Hepatocyte (in vitro differentiated cells): ENCODE results near the gene ADGRB2. TPM values are rescaled to one million over a fixed set of nuclear protein-coding genes. Genes with fewer than 3 reads are reported as not detected.

Experiments used
- DNase-seq: peaks from one replicate; pipeline ENCODE4 v3.0.0-alpha.2; 2016; ENCODE audit warnings: low spot score
- H2AFZ ChIP-seq: fragments of 200-600 bp; sonication (generic); 2 replicates; pipeline ENCODE4 v1.6.0; 2016; ENCODE audit warnings: antibody characterized with exemption, mild to moderate bottlenecking
- H3K27ac ChIP-seq: fragments of 200-600 bp; sonication (generic); 2 replicates; pipeline ENCODE4 v1.5.1; 2016; ENCODE audit warnings: mild to moderate bottlenecking
- H3K27me3 ChIP-seq: fragments of 200-600 bp; sonication (generic); 2 replicates; pipeline ENCODE4 v1.6.1; 2016
- H3K36me3 ChIP-seq: fragments of 200-600 bp; sonication (generic); replicated peaks from 2 replicates; pipeline ENCODE4 v1.5.1; 2016; ENCODE audit warnings: low read depth; ENCODE audit not compliant: insufficient read depth
- H3K4me1 ChIP-seq: fragments of 200-600 bp; sonication (generic); 2 replicates; pipeline ENCODE4 v1.5.1; 2016; ENCODE audit warnings: mild to moderate bottlenecking, moderate library complexity; ENCODE audit not compliant: insufficient read depth
- H3K4me2 ChIP-seq: fragments of 200-600 bp; sonication (generic); 2 replicates; pipeline ENCODE4 v1.6.0; 2016
- H3K4me3 ChIP-seq: fragments of 200-600 bp; sonication (generic); 2 replicates; pipeline ENCODE4 v1.5.1; 2016; ENCODE audit warnings: mild to moderate bottlenecking
- H3K79me2 ChIP-seq: fragments of 200-600 bp; sonication (generic); 2 replicates; pipeline ENCODE4 v1.6.0; 2017; ENCODE audit warnings: mild to moderate bottlenecking
- H3K9me2 ChIP-seq: fragments of 200-600 bp; sonication (generic); replicated peaks from 2 replicates; pipeline ENCODE4 v1.6.0; 2017; ENCODE audit warnings: mild to moderate bottlenecking; ENCODE audit not compliant: insufficient read depth
- H3K9me3 ChIP-seq: fragments of 200-600 bp; sonication (generic); 2 replicates; pipeline ENCODE4 v1.5.1; 2016; ENCODE audit warnings: low read depth, mild to moderate bottlenecking
- H4K20me1 ChIP-seq: fragments of 200-600 bp; sonication (generic); 2 replicates; pipeline ENCODE4 v1.6.0; 2016; ENCODE audit warnings: mild to moderate bottlenecking; ENCODE audit not compliant: insufficient read depth, poor library complexity, severe bottlenecking
- CTCF ChIP-seq: fragments of 200-600 bp; sonication (generic); IDR thresholded peaks from 2 replicates; pipeline ENCODE4 v1.5.1; 2016; ENCODE audit warnings: antibody characterized with exemption, mild to moderate bottlenecking; ENCODE audit not compliant: poor library complexity
- EZH2 ChIP-seq: fragments of 200-600 bp; sonication (generic); IDR thresholded peaks from 2 replicates; pipeline ENCODE4 v1.6.1; 2016; ENCODE audit warnings: antibody characterized with exemption, mild to moderate bottlenecking, borderline replicate concordance
- EZH2phosphoT487 ChIP-seq: fragments of 200-600 bp; sonication (generic); IDR thresholded peaks from one replicate; pipeline ENCODE4 v1.6.1; 2018; ENCODE audit warnings: antibody characterized with exemption, mild to moderate bottlenecking, low read depth, moderate library complexity; ENCODE audit not compliant: unreplicated experiment, severe bottlenecking
- WGBS: methylation state at CpG from one replicate; pipeline ENCODE4 v1.1.6; 2016; ENCODE audit warnings: low lambda C conversion rate; ENCODE audit errors: missing lambda C conversion rate; 5-methylcytosine and 5-hydroxymethylcytosine counted together
- polyA plus RNA-seq: library from polyadenylated mRNA; unstranded; fragments of >200 nt; fragmentation: Nextera tagmentation; extraction: Ambion mirVana; gene quantifications from 2 replicates; pipeline ENCODE4 v1.2.1, GENCODE V29; 2016
- total RNA-seq: library from RNA; depleted of rRNA; stranded (reverse); fragments of >200 nt; gene quantifications from 2 replicates; pipeline ENCODE4 v1.2.3, GENCODE V29; 2014

Gene ADGRB2
- total and polyA plus RNA-seq, 2 experiments from 2014 or later, result 7.7 to 10.5 TPM

DNA sequence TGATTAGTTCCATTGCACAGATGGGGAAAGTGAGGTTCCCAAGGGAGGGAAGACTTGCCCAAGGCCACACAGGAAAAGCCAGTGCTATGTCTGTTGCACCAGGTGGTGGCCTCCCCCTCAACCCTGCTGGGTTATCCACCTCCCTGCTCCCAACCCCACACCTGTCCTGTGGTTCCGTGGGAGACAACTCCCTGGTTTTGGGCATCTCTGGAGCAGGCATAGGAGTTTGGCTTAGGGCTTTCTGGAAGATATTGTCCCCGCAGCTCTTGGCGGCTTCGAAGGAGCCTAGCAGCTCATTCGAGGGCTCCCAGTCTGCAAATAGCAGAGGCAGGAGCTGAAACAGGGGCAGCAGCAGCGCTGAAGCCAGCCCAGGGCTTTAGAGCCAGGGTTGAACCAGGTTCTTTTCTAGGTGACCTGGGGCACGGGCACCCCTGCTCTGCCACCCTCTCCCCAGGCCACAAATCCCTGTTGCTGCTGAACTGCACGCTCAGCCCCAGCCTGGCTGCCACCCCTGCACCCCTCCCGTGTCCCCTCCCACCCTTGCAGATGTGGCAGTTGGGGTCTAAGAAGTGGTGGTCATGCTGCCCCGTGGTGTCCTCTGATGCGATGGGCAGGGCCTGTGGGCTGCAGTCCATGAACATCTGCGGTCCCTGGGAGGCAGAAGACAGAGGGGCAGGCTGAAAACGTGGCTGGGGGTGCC, 29.6 kb upstream of the ADGRB2 start:
- Histone ChIP-seq H3K4me2 (no peak overlapping the region), H3K36me3 (no peaks in the 10 kb centered on the region), H3K9me3 (no peaks in the 10 kb centered on the region), H3K27ac (no peak overlapping the region), H3K9me2 (no peaks in the 10 kb centered on the region), H3K4me3 (no peak overlapping the region), H4K20me1 (no peaks in the 10 kb centered on the region), H3K27me3 (no peaks in the 10 kb centered on the region), H3K79me2 (no peaks in the 10 kb centered on the region), H3K4me1 (peaks cover 4% of the 10 kb centered on the region), H2AFZ (no peak overlapping the region)
- 85% methylated on average over 13 of the region's 13 CpGs for WGBS
- DNase-seq, result no peak
- TF ChIP-seq EZH2 (no peak), EZH2phosphoT487 (no peak), CTCF (no peak)

- DNase-seq, result no peak
- Histone ChIP-seq H3K9me3 (no peaks in the 10 kb centered on the region), H3K27me3 (no peaks in the 10 kb centered on the region), H3K4me3 (no peak overlapping the region), H3K36me3 (no peaks in the 10 kb centered on the region), H3K4me2 (no peak overlapping the region), H3K79me2 (no peaks in the 10 kb centered on the region), H4K20me1 (no peaks in the 10 kb centered on the region), H3K27ac (no peak overlapping the region), H3K4me1 (no peaks in the 10 kb centered on the region), H2AFZ (no peak overlapping the region), H3K9me2 (no peaks in the 10 kb centered on the region)
- TF ChIP-seq CTCF, result no peak
- TF ChIP-seq EZH2phosphoT487, result no peak
- no peak for TF ChIP-seq EZH2
- 89% methylated on average over 6 of the region's 6 CpGs for WGBS
These were observed 28.9 kb upstream of the ADGRB2 start for GRCh38 chr1:31793086-31793485.

DNA sequence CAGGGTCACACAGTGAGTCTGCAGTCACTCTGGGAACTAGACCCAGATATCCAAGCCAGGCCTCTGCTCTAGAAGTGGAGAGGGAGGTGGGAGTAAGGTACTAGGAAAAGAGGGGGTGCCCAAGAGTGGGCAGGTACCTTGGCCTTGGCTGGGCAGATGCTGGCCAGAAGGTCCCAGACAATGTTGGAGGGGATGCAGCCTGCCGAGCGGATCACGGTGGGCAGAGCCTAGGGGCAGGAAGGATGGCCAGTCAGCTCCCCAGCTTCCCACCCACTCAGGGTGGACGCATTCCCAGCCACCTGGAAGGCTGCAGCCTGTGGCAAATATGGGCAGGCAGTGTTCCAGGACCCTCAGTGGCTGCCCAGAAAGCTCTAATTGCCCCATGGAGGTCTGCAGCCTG, 28.4 kb upstream of the ADGRB2 start:
- Histone ChIP-seq H3K27ac (no peak overlapping the region), H3K9me2 (no peaks in the 10 kb centered on the region), H4K20me1 (no peaks in the 10 kb centered on the region), H3K36me3 (no peaks in the 10 kb centered on the region), H3K4me2 (no peak overlapping the region), H3K27me3 (no peaks in the 10 kb centered on the region), H2AFZ (no peak overlapping the region), H3K79me2 (no peaks in the 10 kb centered on the region), H3K4me1 (no peaks in the 10 kb centered on the region), H3K4me3 (no peak overlapping the region), H3K9me3 (no peaks in the 10 kb centered on the region)
- TF ChIP-seq EZH2 (no peak), CTCF (no peak), EZH2phosphoT487 (no peak)
- WGBS, result 86% methylated on average over 3 of the region's 4 CpGs
- no peak for DNase-seq

DNA sequence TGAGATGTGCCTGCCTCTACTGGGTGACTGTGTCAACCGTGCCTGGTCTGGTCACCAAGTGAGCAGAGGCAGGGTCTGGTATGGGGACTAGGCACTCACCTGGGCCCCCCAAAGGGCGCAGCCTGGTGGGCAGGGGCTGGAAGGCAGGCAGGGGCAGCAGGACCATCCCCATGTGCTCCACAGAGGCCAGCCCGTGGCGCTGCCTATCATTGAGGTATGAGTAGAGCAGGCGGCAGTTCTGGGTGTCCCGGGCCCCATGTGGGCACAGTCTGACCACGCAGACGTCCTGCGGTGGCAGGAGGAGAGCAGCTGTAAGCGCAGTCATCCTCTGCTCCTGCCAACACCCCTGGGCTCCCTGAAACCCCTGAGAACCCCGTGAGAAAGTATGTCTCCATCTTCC, 28.0 kb upstream of the ADGRB2 start:
- DNase-seq, result no peak
- WGBS, result 85% methylated on average over 11 of the region's 11 CpGs

More for the DNA sequence above, 28.0 kb upstream of the ADGRB2 start:
- no peaks in the 10 kb centered on the region for H3K79me2 ChIP-seq
- no peak overlapping the region for H3K27ac ChIP-seq
- no peaks in the 10 kb centered on the region for H3K4me1 ChIP-seq
- no peaks in the 10 kb centered on the region for H3K36me3 ChIP-seq
- no peaks in the 10 kb centered on the region for H4K20me1 ChIP-seq
- no peaks in the 10 kb centered on the region for H3K9me3 ChIP-seq
- H3K27me3 ChIP-seq, result no peaks in the 10 kb centered on the region
- no peak overlapping the region for H3K4me2 ChIP-seq
- H2AFZ ChIP-seq, result no peak overlapping the region
- H3K4me3 ChIP-seq, result no peak overlapping the region
- no peak for TF ChIP-seq EZH2
- TF ChIP-seq CTCF, result no peak
- TF ChIP-seq EZH2phosphoT487, result no peak
- no peaks in the 10 kb centered on the region for H3K9me2 ChIP-seq
